Measurements from ENCODE around the gene KRT1. TPM values are rescaled to one million over a fixed set of nuclear protein-coding genes. Genes with fewer than 3 reads are reported as not detected.
A peak's percentile ranks its signal among the peaks of the same experiment; 100 is the strongest.

The KRT1 gene
- total RNA-seq, 3 donors from 2014 or later, result not detected

DNA sequence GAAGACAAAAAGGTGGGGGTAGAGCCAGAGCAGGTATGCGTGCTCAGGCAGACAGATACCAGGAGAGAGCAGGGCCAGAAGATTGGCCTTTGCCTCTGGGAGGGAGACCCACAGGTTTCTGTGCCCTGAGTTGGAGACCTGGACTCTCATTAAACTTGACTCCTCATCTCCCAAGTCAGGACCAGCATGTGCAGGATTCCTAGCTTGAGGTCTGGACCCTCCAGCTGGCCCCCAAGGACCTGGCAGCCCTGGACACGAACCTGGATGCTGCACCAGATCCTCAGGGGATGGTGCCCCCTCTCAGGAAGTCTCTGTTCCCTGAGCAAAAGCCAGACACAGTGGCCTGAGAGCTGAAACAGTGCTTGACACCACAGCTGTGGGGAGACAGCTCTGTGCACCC lies 51.4 kb downstream of the KRT1 start:
- intact Hi-C loops (cut with DNase I; ENCODE audit: low total_unique reads), result no loop called here
- H3K36me3 ChIP-seq, result no peaks in the 10 kb centered on the region
- no peak overlapping the region for H3K4me3 ChIP-seq
- H3K9me3 ChIP-seq, result no peaks in the 10 kb centered on the region
- no peaks in the 10 kb centered on the region for H3K27me3 ChIP-seq
- no peaks in the 10 kb centered on the region for H3K4me1 ChIP-seq
- no peak overlapping the region for H3K27ac ChIP-seq
- TF ChIP-seq CTCF (IDR thresholded peaks at IDR 0.05) (no peak), POLR2AphosphoS5 (IDR thresholded peaks at IDR 0.05) (no peak), POLR2A (IDR thresholded peaks at IDR 0.05) (no peak)
- DNase-seq (ENCODE audit: low spot score in 2 of 2), result no peak

- no peak for TF ChIP-seq POLR2A (IDR thresholded peaks at IDR 0.05)
- no peak for TF ChIP-seq CTCF (IDR thresholded peaks at IDR 0.05)
- intact Hi-C loops (cut with DNase I; ENCODE audit: low total_unique reads), result no loop called here
- Histone ChIP-seq H3K27me3 (no peaks in the 10 kb centered on the region), H3K36me3 (no peaks in the 10 kb centered on the region), H3K4me1 (no peaks in the 10 kb centered on the region), H3K27ac (no peak overlapping the region), H3K4me3 (no peak overlapping the region), H3K9me3 (no peaks in the 10 kb centered on the region)
- DNase-seq (ENCODE audit: low spot score in 2 of 2), result peak in 1 of 2 donors; percentile 5
These were observed 52.1 kb downstream of the KRT1 start for GRCh38 chr12:52628111-52628507.

- peak in 1 of 2 donors; percentile 2 for DNase-seq (ENCODE audit: low spot score in 2 of 2)
- intact Hi-C loops (cut with DNase I; ENCODE audit: low total_unique reads), result no loop called here
- H3K27ac ChIP-seq, result no peak overlapping the region
- no peaks in the 10 kb centered on the region for H3K9me3 ChIP-seq
- no peak overlapping the region for H3K4me3 ChIP-seq
- TF ChIP-seq CTCF (IDR thresholded peaks at IDR 0.05) (no peak), POLR2A (IDR thresholded peaks at IDR 0.05) (no peak)
- H3K4me1 ChIP-seq, result no peaks in the 10 kb centered on the region
- no peaks in the 10 kb centered on the region for H3K36me3 ChIP-seq
- no peaks in the 10 kb centered on the region for H3K27me3 ChIP-seq
These were observed 52.7 kb downstream of the KRT1 start for GRCh38 chr12:52627395-52628110.

Other genes with a start within 250 kb of the KRT1 start
- gene KRT75, start 246.0 kb downstream of the KRT1 start, total RNA-seq, result not detected
- gene KRT6B, start 228.3 kb downstream of the KRT1 start, total RNA-seq, result 10 to 100 TPM in 2 of 3 donors, not detected in 1; 42.0 to 69.2 TPM
- not detected for gene KRT6C, start 206.6 kb downstream of the KRT1 start, total RNA-seq
- gene KRT6A, start 187.2 kb downstream of the KRT1 start, total RNA-seq, result 1 to 10 TPM in 1 of 3 donors, under 1 TPM in 1, not detected in 1; 0.33 to 3.1 TPM
- gene KRT5, start 160.0 kb downstream of the KRT1 start, total RNA-seq, result 100 to 1,000 TPM in 2 of 3 donors, 1 to 10 TPM in 1; 4.3 to 464 (median 413) TPM
- gene KRT71, start 127.3 kb downstream of the KRT1 start, total RNA-seq, result under 1 TPM in 1 of 3 donors, not detected in 2; 0.16 TPM
- not detected for gene KRT74, start 106.6 kb downstream of the KRT1 start, total RNA-seq
- not detected for gene KRT72, start 78.9 kb downstream of the KRT1 start, total RNA-seq
- not detected for gene KRT73, start 61.8 kb downstream of the KRT1 start, total RNA-seq
- not detected for gene KRT2, start 28.2 kb downstream of the KRT1 start, total RNA-seq
- under 1 TPM in 1 of 3 donors, not detected in 2; 0.48 TPM for gene KRT77, start 23.1 kb upstream of the KRT1 start, total RNA-seq
- gene KRT76, start 96.9 kb upstream of the KRT1 start, total RNA-seq, result not detected
- gene KRT3, start 115.7 kb upstream of the KRT1 start, total RNA-seq, result not detected
- gene KRT4, start 133.7 kb upstream of the KRT1 start, total RNA-seq, result under 1 TPM in 1 of 3 donors, not detected in 2; 0.33 TPM
- gene KRT79, start 153.9 kb upstream of the KRT1 start, total RNA-seq, result 1 to 10 TPM in 1 of 3 donors, under 1 TPM in 1, not detected in 1; 0.48 to 1.3 TPM
- 1 to 10 TPM in 1 of 3 donors, not detected in 2; 2.0 TPM for gene KRT78, start 168.6 kb upstream of the KRT1 start, total RNA-seq
- 100 to 1,000 TPM in 2 of 3 donors, 1 to 10 TPM in 1; 4.6 to 430 (median 153) TPM for gene KRT8, start 224.7 kb upstream of the KRT1 start, total RNA-seq